ENCODE data around the gene WDSUB1.

WDSUB1 gene

DNA sequence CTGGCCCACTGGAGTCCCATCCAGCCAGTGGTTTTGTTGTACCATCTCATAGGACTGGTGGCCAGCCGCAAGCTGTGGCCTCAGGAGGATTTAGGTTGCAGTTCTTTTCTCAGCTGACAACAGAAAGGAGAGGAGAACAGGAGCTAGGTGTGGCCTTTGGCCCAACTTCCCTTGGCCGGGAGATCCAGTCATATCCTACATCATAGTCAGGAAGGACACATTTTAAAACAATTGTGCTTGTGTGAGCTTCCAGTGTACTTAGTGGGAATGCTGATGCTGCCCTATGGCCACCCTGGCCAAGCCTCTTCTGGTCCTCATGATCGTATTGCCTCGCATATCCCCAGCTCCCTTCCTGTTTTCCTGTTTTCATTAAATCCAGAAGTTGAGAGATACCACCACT, 98.1 kb downstream of the WDSUB1 start:
- Histone ChIP-seq H3K27ac (ENCODE audit: low read length) (no peak overlapping the region), H3K27me3 (ENCODE audit: insufficient read depth, low read length, poor library complexity) (no peaks in the 10 kb centered on the region), H3K4me3 (ENCODE audit: low read depth in 1 of 2, low read length in 2 of 2) (no peak overlapping the region), H3K9ac (ENCODE audit: low read depth, low read length) (no peak overlapping the region), H3K4me2 (ENCODE audit: insufficient read depth, low read length) (no peak overlapping the region), H3K36me3 (ENCODE audit: insufficient read depth, low read length) (peaks cover 15% of the 10 kb centered on the region; the same call in 1 of the 2 replicates), H3K79me2 (ENCODE audit: insufficient read depth, low read length) (no peaks in the 10 kb centered on the region), H4K20me1 (ENCODE audit: insufficient read depth, low read length) (no peaks in the 10 kb centered on the region), H3K4me1 (ENCODE audit: insufficient read depth, low read length) (no peaks in the 10 kb centered on the region), H3K9me3 (ENCODE audit: insufficient read depth, low read length, severe bottlenecking) (no peaks in the 10 kb centered on the region), H2AFZ (ENCODE audit: low read depth, low read length) (no peak overlapping the region)
- ATAC-seq (ENCODE audit: insufficient read depth, low read depth): no peak
- no peak for TF ChIP-seq EZH2 (IDR thresholded peaks at IDR 0.05; ENCODE audit: borderline replicate concordance, low read depth, low read length, severe bottlenecking)
- TF ChIP-seq, protein P1, sequence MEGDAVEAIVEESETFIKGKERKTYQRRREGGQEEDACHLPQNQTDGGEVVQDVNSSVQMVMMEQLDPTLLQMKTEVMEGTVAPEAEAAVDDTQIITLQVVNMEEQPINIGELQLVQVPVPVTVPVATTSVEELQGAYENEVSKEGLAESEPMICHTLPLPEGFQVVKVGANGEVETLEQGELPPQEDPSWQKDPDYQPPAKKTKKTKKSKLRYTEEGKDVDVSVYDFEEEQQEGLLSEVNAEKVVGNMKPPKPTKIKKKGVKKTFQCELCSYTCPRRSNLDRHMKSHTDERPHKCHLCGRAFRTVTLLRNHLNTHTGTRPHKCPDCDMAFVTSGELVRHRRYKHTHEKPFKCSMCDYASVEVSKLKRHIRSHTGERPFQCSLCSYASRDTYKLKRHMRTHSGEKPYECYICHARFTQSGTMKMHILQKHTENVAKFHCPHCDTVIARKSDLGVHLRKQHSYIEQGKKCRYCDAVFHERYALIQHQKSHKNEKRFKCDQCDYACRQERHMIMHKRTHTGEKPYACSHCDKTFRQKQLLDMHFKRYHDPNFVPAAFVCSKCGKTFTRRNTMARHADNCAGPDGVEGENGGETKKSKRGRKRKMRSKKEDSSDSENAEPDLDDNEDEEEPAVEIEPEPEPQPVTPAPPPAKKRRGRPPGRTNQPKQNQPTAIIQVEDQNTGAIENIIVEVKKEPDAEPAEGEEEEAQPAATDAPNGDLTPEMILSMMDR (IDR thresholded peaks at IDR 0.05; ENCODE audit: borderline replicate concordance, extremely low read depth, low read length, poor library complexity, severe bottlenecking): no peak
- DNase-seq: no peak

DNA sequence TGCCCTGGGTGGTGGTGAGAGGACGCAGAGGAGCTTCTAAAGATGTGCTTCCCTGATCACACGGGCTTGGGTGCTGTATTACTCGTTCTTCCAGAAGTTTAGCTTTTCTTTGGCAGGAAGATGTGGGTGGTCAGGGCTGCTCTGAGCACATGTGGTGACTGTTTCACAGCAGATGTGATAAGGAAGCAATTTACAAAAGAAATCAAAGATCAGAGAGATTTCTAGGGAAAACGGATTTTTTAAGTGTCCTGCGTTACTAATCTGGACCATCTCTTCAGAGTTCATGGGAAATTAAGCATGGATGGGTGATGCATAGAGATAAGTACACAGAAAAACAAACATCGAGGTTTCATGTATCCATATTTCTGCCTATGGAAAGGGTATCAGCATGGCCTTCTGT, 99.4 kb downstream of the WDSUB1 start:
- Histone ChIP-seq H3K36me3 (ENCODE audit: insufficient read depth, low read length) (peaks cover 15% of the 10 kb centered on the region; the same call in 1 of the 2 replicates), H3K79me2 (ENCODE audit: insufficient read depth, low read length) (no peaks in the 10 kb centered on the region), H3K4me3 (ENCODE audit: low read depth in 1 of 2, low read length in 2 of 2) (no peak overlapping the region), H3K9ac (ENCODE audit: low read depth, low read length) (no peak overlapping the region), H4K20me1 (ENCODE audit: insufficient read depth, low read length) (no peaks in the 10 kb centered on the region), H3K4me1 (ENCODE audit: insufficient read depth, low read length) (no peaks in the 10 kb centered on the region), H2AFZ (ENCODE audit: low read depth, low read length) (no peak overlapping the region), H3K9me3 (ENCODE audit: insufficient read depth, low read length, severe bottlenecking) (no peaks in the 10 kb centered on the region), H3K27me3 (ENCODE audit: insufficient read depth, low read length, poor library complexity) (no peaks in the 10 kb centered on the region), H3K27ac (ENCODE audit: low read length) (no peak overlapping the region), H3K4me2 (ENCODE audit: insufficient read depth, low read length) (no peak overlapping the region)
- no peak for DNase-seq
- no peak for ATAC-seq (ENCODE audit: insufficient read depth, low read depth)
- TF ChIP-seq, protein P1 (IDR thresholded peaks at IDR 0.05; ENCODE audit: borderline replicate concordance, extremely low read depth, low read length, poor library complexity, severe bottlenecking): no peak
- no peak for TF ChIP-seq EZH2 (IDR thresholded peaks at IDR 0.05; ENCODE audit: borderline replicate concordance, low read depth, low read length, severe bottlenecking)

- Histone ChIP-seq H3K4me3 (ENCODE audit: low read depth in 1 of 2, low read length in 2 of 2) (no peak overlapping the region), H3K79me2 (ENCODE audit: insufficient read depth, low read length) (no peaks in the 10 kb centered on the region), H3K9me3 (ENCODE audit: insufficient read depth, low read length, severe bottlenecking) (no peaks in the 10 kb centered on the region), H3K36me3 (ENCODE audit: insufficient read depth, low read length) (peaks cover 15% of the 10 kb centered on the region; the same call in 1 of the 2 replicates), H4K20me1 (ENCODE audit: insufficient read depth, low read length) (no peaks in the 10 kb centered on the region), H3K4me1 (ENCODE audit: insufficient read depth, low read length) (no peaks in the 10 kb centered on the region), H3K27me3 (ENCODE audit: insufficient read depth, low read length, poor library complexity) (no peaks in the 10 kb centered on the region), H3K4me2 (ENCODE audit: insufficient read depth, low read length) (no peak overlapping the region), H3K9ac (ENCODE audit: low read depth, low read length) (no peak overlapping the region), H3K27ac (ENCODE audit: low read length) (no peak overlapping the region), H2AFZ (ENCODE audit: low read depth, low read length) (no peak overlapping the region)
- DNase-seq: no peak
- TF ChIP-seq, protein P1 (IDR thresholded peaks at IDR 0.05; ENCODE audit: borderline replicate concordance, extremely low read depth, low read length, poor library complexity, severe bottlenecking): no peak
- TF ChIP-seq EZH2 (IDR thresholded peaks at IDR 0.05; ENCODE audit: borderline replicate concordance, low read depth, low read length, severe bottlenecking): no peak
- no peak for ATAC-seq (ENCODE audit: insufficient read depth, low read depth)
Observed at GRCh38 chr2:159186462-159186861, 100.0 kb downstream of the WDSUB1 start.
